A549 treated with ZK216348 at 1 μM for 4 hours (cell line): ENCODE data around the gene ODC1. TPM values are rescaled to one million over a fixed set of nuclear protein-coding genes. Genes with fewer than 3 reads are reported as not detected.

ENCODE experiments used
- total RNA-seq: library from RNA; stranded (reverse); fragments of 200-300 nt; extraction: Qiagen RNA extraction; gene quantifications from 5 replicates; pipeline ENCODE4 v1.2.3, GENCODE V29; 2022; ENCODE audit warnings: low read depth

ODC1 gene
- total RNA-seq, result 132 to 181 TPM (median 150 TPM) in 5 replicates

DNA sequence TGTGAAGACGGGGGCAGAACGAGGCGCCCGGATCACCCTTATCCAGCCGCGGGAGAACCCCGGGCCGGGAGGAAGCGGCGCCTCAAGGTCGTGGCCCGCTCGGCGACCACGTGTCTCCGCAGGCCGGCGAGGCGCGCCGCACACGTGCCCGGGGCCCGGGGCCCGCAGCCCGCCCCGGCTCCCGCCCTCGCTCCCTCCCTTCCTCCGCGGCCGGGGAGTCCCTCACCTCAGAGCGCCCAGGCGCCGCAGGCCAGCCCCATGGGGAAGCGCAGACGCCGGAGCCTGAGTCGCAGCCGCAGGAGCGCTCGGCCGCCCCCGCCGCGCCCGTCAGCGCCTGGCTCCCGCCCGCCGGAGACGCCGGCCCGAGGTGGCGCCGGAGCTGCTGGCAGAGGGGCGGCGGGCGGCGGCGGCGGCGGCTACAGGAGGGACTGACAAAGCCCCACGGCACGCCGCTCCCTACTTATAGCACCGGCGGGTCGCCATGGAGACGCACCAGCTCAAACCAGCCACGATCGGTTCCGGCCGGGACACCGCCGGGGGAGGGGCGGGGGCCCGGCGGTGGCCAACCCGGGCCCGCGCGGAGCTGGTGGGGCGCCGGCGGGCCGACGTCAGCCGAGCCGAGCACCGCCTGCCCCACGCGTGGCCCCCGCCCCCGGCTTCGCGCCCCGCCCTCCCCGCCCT is at the start of gene ODC1:
ODC1 (minus strand) TSS at position 433 of the 681 bp plus-strand sequence. CDS start 3,295 bp downstream, outside the sequence.

Other genes with a start within 250 kb of the ODC1 start
- 125 to 224 TPM (median 205 TPM) in 5 replicates for gene HPCAL1, start 145.4 kb downstream of the ODC1 start, total RNA-seq
- 40.4 to 53.1 TPM (median 42.9 TPM) in 5 replicates for gene NOL10, start 241.6 kb upstream of the ODC1 start, total RNA-seq